ENCODE data around the gene CCDC92. TPM values are rescaled to one million over a fixed set of nuclear protein-coding genes. Genes with fewer than 3 reads are reported as not detected.

CCDC92 gene
- total RNA-seq, 1 experiment from 2014 or later: 53.7 TPM

- CTCF ChIA-PET: no interaction called here
Observed at GRCh38 chr12:123886258-123886657, 86.4 kb downstream of the CCDC92 start.

More at GRCh38 chr12:123886258-123886657, 86.4 kb downstream of the CCDC92 start:
- POLR2A ChIA-PET: no interaction called here
- no TSS peak for BruUV-seq (replicated peaks)
- H3K27ac ChIP-seq (ENCODE audit: low read length): no peak overlapping the region
- in situ Hi-C loops (cut with HindIII; ENCODE audit: low pct_unique_long_range_greater_than_20kb, low sequenced_read_pairs): no loop called here
- no peak for DNase-seq (ENCODE audit: low read depth, low spot score)
- ATAC-seq: no peak
- no peaks in the 10 kb centered on the region for H3K9me3 ChIP-seq (ENCODE audit: control insufficient read depth, insufficient read depth, low read depth, low read length)
- H3K36me3 ChIP-seq (ENCODE audit: control insufficient read depth, insufficient read depth, low read length): no peaks in the 10 kb centered on the region
- TF ChIP-seq POLR2AphosphoS5 (IDR thresholded peaks at IDR 0.05; ENCODE audit: low read depth, low read length) (no peak), SIN3A (IDR thresholded peaks at IDR 0.05; ENCODE audit: borderline replicate concordance, insufficient read depth, low read depth, low read length) (no peak), TCF7L2 (IDR thresholded peaks at IDR 0.05; ENCODE audit: low read depth, low read length) (no peak)
- TF ChIP-seq, protein P1, sequence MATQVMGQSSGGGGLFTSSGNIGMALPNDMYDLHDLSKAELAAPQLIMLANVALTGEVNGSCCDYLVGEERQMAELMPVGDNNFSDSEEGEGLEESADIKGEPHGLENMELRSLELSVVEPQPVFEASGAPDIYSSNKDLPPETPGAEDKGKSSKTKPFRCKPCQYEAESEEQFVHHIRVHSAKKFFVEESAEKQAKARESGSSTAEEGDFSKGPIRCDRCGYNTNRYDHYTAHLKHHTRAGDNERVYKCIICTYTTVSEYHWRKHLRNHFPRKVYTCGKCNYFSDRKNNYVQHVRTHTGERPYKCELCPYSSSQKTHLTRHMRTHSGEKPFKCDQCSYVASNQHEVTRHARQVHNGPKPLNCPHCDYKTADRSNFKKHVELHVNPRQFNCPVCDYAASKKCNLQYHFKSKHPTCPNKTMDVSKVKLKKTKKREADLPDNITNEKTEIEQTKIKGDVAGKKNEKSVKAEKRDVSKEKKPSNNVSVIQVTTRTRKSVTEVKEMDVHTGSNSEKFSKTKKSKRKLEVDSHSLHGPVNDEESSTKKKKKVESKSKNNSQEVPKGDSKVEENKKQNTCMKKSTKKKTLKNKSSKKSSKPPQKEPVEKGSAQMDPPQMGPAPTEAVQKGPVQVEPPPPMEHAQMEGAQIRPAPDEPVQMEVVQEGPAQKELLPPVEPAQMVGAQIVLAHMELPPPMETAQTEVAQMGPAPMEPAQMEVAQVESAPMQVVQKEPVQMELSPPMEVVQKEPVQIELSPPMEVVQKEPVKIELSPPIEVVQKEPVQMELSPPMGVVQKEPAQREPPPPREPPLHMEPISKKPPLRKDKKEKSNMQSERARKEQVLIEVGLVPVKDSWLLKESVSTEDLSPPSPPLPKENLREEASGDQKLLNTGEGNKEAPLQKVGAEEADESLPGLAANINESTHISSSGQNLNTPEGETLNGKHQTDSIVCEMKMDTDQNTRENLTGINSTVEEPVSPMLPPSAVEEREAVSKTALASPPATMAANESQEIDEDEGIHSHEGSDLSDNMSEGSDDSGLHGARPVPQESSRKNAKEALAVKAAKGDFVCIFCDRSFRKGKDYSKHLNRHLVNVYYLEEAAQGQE (IDR thresholded peaks at IDR 0.05; ENCODE audit: insufficient read depth in 1 of 2, low read depth in 2 of 2, low read length in 1 of 2): no peak
- TF ChIP-seq, protein P2, sequence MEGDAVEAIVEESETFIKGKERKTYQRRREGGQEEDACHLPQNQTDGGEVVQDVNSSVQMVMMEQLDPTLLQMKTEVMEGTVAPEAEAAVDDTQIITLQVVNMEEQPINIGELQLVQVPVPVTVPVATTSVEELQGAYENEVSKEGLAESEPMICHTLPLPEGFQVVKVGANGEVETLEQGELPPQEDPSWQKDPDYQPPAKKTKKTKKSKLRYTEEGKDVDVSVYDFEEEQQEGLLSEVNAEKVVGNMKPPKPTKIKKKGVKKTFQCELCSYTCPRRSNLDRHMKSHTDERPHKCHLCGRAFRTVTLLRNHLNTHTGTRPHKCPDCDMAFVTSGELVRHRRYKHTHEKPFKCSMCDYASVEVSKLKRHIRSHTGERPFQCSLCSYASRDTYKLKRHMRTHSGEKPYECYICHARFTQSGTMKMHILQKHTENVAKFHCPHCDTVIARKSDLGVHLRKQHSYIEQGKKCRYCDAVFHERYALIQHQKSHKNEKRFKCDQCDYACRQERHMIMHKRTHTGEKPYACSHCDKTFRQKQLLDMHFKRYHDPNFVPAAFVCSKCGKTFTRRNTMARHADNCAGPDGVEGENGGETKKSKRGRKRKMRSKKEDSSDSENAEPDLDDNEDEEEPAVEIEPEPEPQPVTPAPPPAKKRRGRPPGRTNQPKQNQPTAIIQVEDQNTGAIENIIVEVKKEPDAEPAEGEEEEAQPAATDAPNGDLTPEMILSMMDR (IDR thresholded peaks at IDR 0.05): no peak
- H3K4me3 ChIP-seq (ENCODE audit: low read depth in 2 of 2, low read length in 2 of 2): no peak overlapping the region
- H3K27me3 ChIP-seq (ENCODE audit: control insufficient read depth, insufficient read depth, low read length): peaks cover 29% of the 10 kb centered on the region
- intact Hi-C loops (cut with micrococcal nuclease; ENCODE audit: unreplicated experiment): no loop called here
- H3K4me1 ChIP-seq (ENCODE audit: control insufficient read depth, insufficient read depth, low read length): peaks cover 6% of the 10 kb centered on the region; the same call in 1 of the 2 replicates

Other genes starting within 250 kb of the CCDC92 start
- gene DNAH10, start 210.5 kb downstream of the CCDC92 start, total RNA-seq (2021; ENCODE audit: unreplicated experiment): 0.39 TPM
- 115 TPM for gene ZNF664, start 384 bp upstream of the CCDC92 start, total RNA-seq (2021; ENCODE audit: unreplicated experiment)